HG03108 (cell line): ENCODE results near the gene NPHP4.
"Not testable (repeated sequence)": the region's sequence is repeated elsewhere in the genome, so short reads cannot be mapped to it uniquely, and the experiment has no call there.

Experiments
- ATAC-seq: cut with Tn5 transposase; IDR thresholded peaks from one replicate; pipeline ENCODE4 v1.9.1; 2021; ENCODE audit warnings: moderate library complexity; ENCODE audit not compliant: unreplicated experiment

NPHP4 gene

GRCh38 chr1:5896706-5897660, 95.2 kb downstream of the NPHP4 start:
- no peak for ATAC-seq

- ATAC-seq, result no peak
These were observed 96.5 kb downstream of the NPHP4 start for GRCh38 chr1:5895446-5896406.

- ATAC-seq, result not testable (repeated sequence)
These were observed 98.4 kb downstream of the NPHP4 start for GRCh38 chr1:5893699-5894278.

GRCh38 chr1:5892329-5892728, 99.9 kb downstream of the NPHP4 start:
- no peak for ATAC-seq

- no peak for ATAC-seq
These were observed 100.5 kb downstream of the NPHP4 start for GRCh38 chr1:5891736-5892135.

- ATAC-seq, result no peak
These were observed 101.1 kb downstream of the NPHP4 start for GRCh38 chr1:5891137-5891536.

- no peak for ATAC-seq
These were observed 101.7 kb downstream of the NPHP4 start for GRCh38 chr1:5890346-5891106.

- ATAC-seq, result no peak
These were observed 102.3 kb downstream of the NPHP4 start for GRCh38 chr1:5889901-5890300.

- ATAC-seq, result no peak
These were observed 102.8 kb downstream of the NPHP4 start for GRCh38 chr1:5889462-5889861.

GRCh38 chr1:5888606-5889211, 103.5 kb downstream of the NPHP4 start:
- no peak for ATAC-seq

- no peak for ATAC-seq
These were observed 104.3 kb downstream of the NPHP4 start for GRCh38 chr1:5887971-5888361.

- ATAC-seq, result no peak
These were observed 104.8 kb downstream of the NPHP4 start for GRCh38 chr1:5887349-5887970.

GRCh38 chr1:5886541-5887348, 105.5 kb downstream of the NPHP4 start:
- ATAC-seq, result no peak

GRCh38 chr1:5886140-5886483, 106.1 kb downstream of the NPHP4 start:
- no peak for ATAC-seq

GRCh38 chr1:5885471-5886139, 106.6 kb downstream of the NPHP4 start:
- ATAC-seq, result no peak

GRCh38 chr1:5884110-5884509, 108.1 kb downstream of the NPHP4 start:
- no peak for ATAC-seq

GRCh38 chr1:5883129-5884048, 108.8 kb downstream of the NPHP4 start:
- no peak for ATAC-seq
